Small intestine (tissue), 7 donors: ENCODE measurements around the gene TIGIT. TPM values are rescaled to one million over a fixed set of nuclear protein-coding genes. Genes with fewer than 3 reads are reported as not detected.

ENCODE experiments used
- DNase-seq, 2 donors: peaks; one replicate each; pipeline versions ENCODE4 v3.0.0 to v3.0.0-alpha.2; 2013
- FAIRE-seq: peaks from 2 replicates; lab custom pipeline; 2012; peaks lifted over from hg19 to GRCh38; lab: Jason Lieb, UNC
- H3K27ac ChIP-seq, 3 donors: one replicate each; pipeline ENCODE4 v1.5.1; 2013; ENCODE audit warnings: low read length in 2 of 3, mild to moderate bottlenecking in 2 of 3, control low read depth in 1 of 3, inconsistent platforms in 1 of 3, low read depth in 1 of 3, moderate library complexity in 1 of 3
- H3K27me3 ChIP-seq, 3 donors: one replicate each; pipeline ENCODE4 v1.6.1; 2013; ENCODE audit warnings: low read length in 3 of 3, inconsistent platforms in 1 of 3; ENCODE audit not compliant: control insufficient read depth in 3 of 3, insufficient read depth in 3 of 3
- H3K36me3 ChIP-seq, 3 donors: one replicate each; pipeline ENCODE4 v1.6.1; 2013; ENCODE audit warnings: low read length in 3 of 3, inconsistent platforms in 1 of 3, low read depth in 1 of 3, mild to moderate bottlenecking in 1 of 3, moderate library complexity in 1 of 3; ENCODE audit not compliant: control insufficient read depth in 3 of 3, insufficient read depth in 2 of 3
- H3K4me1 ChIP-seq, 3 donors: one replicate each; pipeline ENCODE4 v1.6.1; 2013; ENCODE audit warnings: low read length in 2 of 3, inconsistent platforms in 1 of 3, low read depth in 1 of 3, mild to moderate bottlenecking in 1 of 3, moderate library complexity in 1 of 3; ENCODE audit not compliant: control insufficient read depth in 3 of 3, insufficient read depth in 2 of 3
- H3K4me3 ChIP-seq, 3 donors: one replicate each; pipeline ENCODE4 v1.5.1; 2013; ENCODE audit warnings: low read length in 3 of 3, control low read depth in 1 of 3, inconsistent platforms in 1 of 3, low read depth in 1 of 3, mild to moderate bottlenecking in 1 of 3, moderate library complexity in 1 of 3
- H3K9me3 ChIP-seq, 2 donors: one replicate each; pipeline ENCODE4 v1.6.1; 2013; ENCODE audit warnings: low read depth in 1 of 2, low read length in 1 of 2; ENCODE audit not compliant: control insufficient read depth in 2 of 2, insufficient read depth in 1 of 2
- WGBS, 3 donors: extraction: QIAGEN DNeasy Blood & Tissue Kit; methylation state at CpG; one replicate each; pipeline ENCODE4 v1.1.7; 2013; 5-methylcytosine and 5-hydroxymethylcytosine counted together
- polyA plus RNA-seq, 4 donors: library from polyadenylated mRNA; stranded (reverse) in 3 of 4; unstranded in 1 of 4; fragments of 200-250 nt in 3 of 4; fragments of 120-200 nt in 1 of 4; gene quantifications; one replicate each; pipeline versions ENCODE4 v1.2.1 to v1.2.3, GENCODE V29; 2013
- donor health status: healthy with polysubstance abuse.
- donor health status: control.
- donor health status: control.
- donor health status: Bipolar disorder and iron deficiency.
- donor health status: healthy.

TIGIT gene
- polyA plus RNA-seq, 4 donors: 0.25 to 2.4 (median 0.45) TPM; not detected in 1

- Histone ChIP-seq H3K27me3 (no peaks in the 10 kb centered on the region), H3K36me3 (peaks cover 0 to 3% (median 0%) of the 10 kb centered on the region in 3 donors), H3K27ac (no peak overlapping the region), H3K4me1 (no peaks in the 10 kb centered on the region), H3K9me3 (no peaks in the 10 kb centered on the region), H3K4me3 (no peak overlapping the region)
- DNase-seq (no peak), FAIRE-seq (no peak)
- 81 to 93% (median 91%) methylated on average over 5 of the region's 5 CpGs for WGBS, 3 donors
Observed at GRCh38 chr3:114318295-114318694, 24.5 kb downstream of the TIGIT start.

GRCh38 chr3:114319453-114319852, 25.6 kb downstream of the TIGIT start:
- Histone ChIP-seq H3K4me1 (peaks cover 0 to 4% (median 0%) of the 10 kb centered on the region in 3 donors), H3K27me3 (no peaks in the 10 kb centered on the region), H3K9me3 (no peaks in the 10 kb centered on the region), H3K4me3 (no peak overlapping the region), H3K36me3 (peaks cover 0 to 3% (median 0%) of the 10 kb centered on the region in 3 donors), H3K27ac (no peak overlapping the region)
- 78 to 92% (median 91%) methylated on average over 4 of the region's 4 CpGs for WGBS, 3 donors
- DNase-seq (no peak), FAIRE-seq (no peak)

GRCh38 chr3:114320246-114320645, 26.4 kb downstream of the TIGIT start:
- Histone ChIP-seq H3K36me3 (peaks cover 0 to 3% (median 0%) of the 10 kb centered on the region in 3 donors), H3K27me3 (no peaks in the 10 kb centered on the region), H3K4me1 (peaks cover 0 to 9% (median 0%) of the 10 kb centered on the region in 3 donors), H3K27ac (no peak overlapping the region), H3K9me3 (no peaks in the 10 kb centered on the region), H3K4me3 (no peak overlapping the region)
- DNase-seq (no peak), FAIRE-seq (no peak)
- WGBS, 3 donors: 62 to 71% (median 69%) methylated on average over 1 of the region's 1 CpG

- Histone ChIP-seq H3K9me3 (no peaks in the 10 kb centered on the region), H3K4me1 (peaks cover 0 to 9% (median 0%) of the 10 kb centered on the region in 3 donors), H3K36me3 (no peaks in the 10 kb centered on the region), H3K27ac (peak overlapping the region in 1 of 3 donors; percentile 15), H3K4me3 (no peak overlapping the region), H3K27me3 (no peaks in the 10 kb centered on the region)
- DNase-seq: peak in 1 of 2 donors; percentile 45
- WGBS, 3 donors: 67 to 82% (median 73%) methylated on average over 3 of the region's 3 CpGs
- FAIRE-seq: no peak
Observed at GRCh38 chr3:114323546-114324254, 29.9 kb downstream of the TIGIT start.

- no peaks in the 10 kb centered on the region for H3K27me3 ChIP-seq
- FAIRE-seq (no peak), DNase-seq (no peak)
- H3K36me3 ChIP-seq: no peaks in the 10 kb centered on the region
- 75 to 94% (median 85%) methylated on average over 4 of the region's 4 CpGs for WGBS, 3 donors
- H3K27ac ChIP-seq: no peak overlapping the region
- H3K4me1 ChIP-seq: peaks cover 0 to 9% (median 2%) of the 10 kb centered on the region in 3 donors
- H3K4me3 ChIP-seq: no peak overlapping the region
- no peaks in the 10 kb centered on the region for H3K9me3 ChIP-seq
Observed at GRCh38 chr3:114327665-114328064, 33.8 kb downstream of the TIGIT start.

GRCh38 chr3:114328345-114328744, 34.5 kb downstream of the TIGIT start:
- Histone ChIP-seq H3K4me3 (no peak overlapping the region), H3K36me3 (no peaks in the 10 kb centered on the region), H3K27ac (no peak overlapping the region), H3K27me3 (no peaks in the 10 kb centered on the region), H3K9me3 (no peaks in the 10 kb centered on the region), H3K4me1 (peaks cover 0 to 9% (median 2%) of the 10 kb centered on the region in 3 donors)
- 70 to 80% (median 76%) methylated on average over 3 of the region's 3 CpGs for WGBS, 3 donors
- DNase-seq (no peak), FAIRE-seq (no peak)

GRCh38 chr3:114329823-114330222, 36.0 kb downstream of the TIGIT start:
- Histone ChIP-seq H3K9me3 (no peaks in the 10 kb centered on the region), H3K4me1 (peaks cover 0 to 2% (median 1%) of the 10 kb centered on the region in 3 donors), H3K27me3 (no peaks in the 10 kb centered on the region), H3K4me3 (no peak overlapping the region), H3K36me3 (no peaks in the 10 kb centered on the region), H3K27ac (no peak overlapping the region)
- no peak for DNase-seq
- FAIRE-seq: no peak
- WGBS, 3 donors: 87 to 95% (median 88%) methylated on average over 2 of the region's 2 CpGs

GRCh38 chr3:114331007-114331406, 37.2 kb downstream of the TIGIT start:
- peak; percentile 46 to 78 for DNase-seq
- peaks cover 0 to 2% (median 0%) of the 10 kb centered on the region in 3 donors for H3K4me1 ChIP-seq
- WGBS, 3 donors: 63 to 85% (median 72%) methylated on average over 2 of the region's 2 CpGs
- H3K9me3 ChIP-seq: no peaks in the 10 kb centered on the region
- H3K4me3 ChIP-seq: no peak overlapping the region
- H3K36me3 ChIP-seq: no peaks in the 10 kb centered on the region
- no peaks in the 10 kb centered on the region for H3K27me3 ChIP-seq
- H3K27ac ChIP-seq: no peak overlapping the region
- FAIRE-seq: no peak
